DND-41 (cell line): ENCODE results near the gene ANKLE2.
"Not testable (repeated sequence)": the region's sequence is repeated elsewhere in the genome, so short reads cannot be mapped to it uniquely, and the experiment has no call there.

Experiments
- ATAC-seq: fragments of 200-7000 bp; cut with Tn5 transposase; 3 replicates; pipeline ENCODE4 v1.9.1; 2021; ENCODE audit warnings: low read depth; ENCODE audit not compliant: insufficient read depth
- DNase-seq: peaks from one replicate; pipeline ENCODE4 v3.0.0-alpha.2; 2020
- H2AFZ ChIP-seq: 2 replicates; pipeline ENCODE4 v1.6.0; 2012; ENCODE audit warnings: low read depth, low read length
- H3K27ac ChIP-seq: 2 replicates; pipeline ENCODE4 v1.5.1; 2012; ENCODE audit warnings: low read length, inconsistent platforms
- H3K27me3 ChIP-seq: fragments of 200-600 bp; sonication (generic); 2 replicates; pipeline ENCODE4 v1.6.0; 2012; ENCODE audit warnings: low read length, mild to moderate bottlenecking, inconsistent platforms; ENCODE audit not compliant: insufficient read depth, poor library complexity
- H3K36me3 ChIP-seq: 2 replicates; pipeline ENCODE4 v1.5.1; 2012; ENCODE audit warnings: low read length, inconsistent platforms; ENCODE audit not compliant: insufficient read depth
- H3K4me1 ChIP-seq: 2 replicates; pipeline ENCODE4 v1.5.1; 2012; ENCODE audit warnings: mild to moderate bottlenecking, low read length; ENCODE audit not compliant: insufficient read depth
- H3K4me2 ChIP-seq: 2 replicates; pipeline ENCODE4 v1.6.0; 2012; ENCODE audit warnings: mild to moderate bottlenecking, moderate library complexity, low read length, inconsistent platforms; ENCODE audit not compliant: insufficient read depth
- H3K4me3 ChIP-seq, 2 experiments: fragments of 200-600 bp in 1 of 2; shearing (Covaris generic) in 1 of 2; 2 replicates each; pipeline ENCODE4 v1.5.1; 2012 to 2016; ENCODE audit warnings: inconsistent platforms in 2 of 2, low read length in 2 of 2, mild to moderate bottlenecking in 2 of 2, low read depth in 1 of 2, moderate library complexity in 1 of 2
- H3K79me2 ChIP-seq: 2 replicates; pipeline ENCODE4 v1.6.0; 2012; ENCODE audit warnings: low read length, inconsistent platforms; ENCODE audit not compliant: insufficient read depth
- H3K9ac ChIP-seq: 2 replicates; pipeline ENCODE4 v1.6.0; 2012; ENCODE audit warnings: low read depth, mild to moderate bottlenecking, inconsistent platforms, low read length, moderate library complexity
- H3K9me3 ChIP-seq: 2 replicates; pipeline ENCODE4 v1.5.1; 2012; ENCODE audit warnings: low read length, moderate library complexity, mild to moderate bottlenecking, inconsistent platforms; ENCODE audit not compliant: insufficient read depth, severe bottlenecking
- H4K20me1 ChIP-seq: 2 replicates; pipeline ENCODE4 v1.6.0; 2012; ENCODE audit warnings: low read length; ENCODE audit not compliant: insufficient read depth
- EZH2 ChIP-seq: IDR thresholded peaks from 3 replicates; pipeline ENCODE4 v1.6.1; 2012; ENCODE audit warnings: borderline replicate concordance, low read depth, mild to moderate bottlenecking, moderate library complexity, low read length, inconsistent platforms; ENCODE audit not compliant: severe bottlenecking
- TF ChIP-seq, protein P1 (sequence below): IDR thresholded peaks from 2 replicates; pipeline ENCODE4 v1.5.1; 2012; ENCODE audit warnings: borderline replicate concordance, low read length, moderate library complexity, mild to moderate bottlenecking; ENCODE audit not compliant: poor library complexity, severe bottlenecking; ENCODE audit errors: extremely low read depth

ANKLE2 gene

DNA sequence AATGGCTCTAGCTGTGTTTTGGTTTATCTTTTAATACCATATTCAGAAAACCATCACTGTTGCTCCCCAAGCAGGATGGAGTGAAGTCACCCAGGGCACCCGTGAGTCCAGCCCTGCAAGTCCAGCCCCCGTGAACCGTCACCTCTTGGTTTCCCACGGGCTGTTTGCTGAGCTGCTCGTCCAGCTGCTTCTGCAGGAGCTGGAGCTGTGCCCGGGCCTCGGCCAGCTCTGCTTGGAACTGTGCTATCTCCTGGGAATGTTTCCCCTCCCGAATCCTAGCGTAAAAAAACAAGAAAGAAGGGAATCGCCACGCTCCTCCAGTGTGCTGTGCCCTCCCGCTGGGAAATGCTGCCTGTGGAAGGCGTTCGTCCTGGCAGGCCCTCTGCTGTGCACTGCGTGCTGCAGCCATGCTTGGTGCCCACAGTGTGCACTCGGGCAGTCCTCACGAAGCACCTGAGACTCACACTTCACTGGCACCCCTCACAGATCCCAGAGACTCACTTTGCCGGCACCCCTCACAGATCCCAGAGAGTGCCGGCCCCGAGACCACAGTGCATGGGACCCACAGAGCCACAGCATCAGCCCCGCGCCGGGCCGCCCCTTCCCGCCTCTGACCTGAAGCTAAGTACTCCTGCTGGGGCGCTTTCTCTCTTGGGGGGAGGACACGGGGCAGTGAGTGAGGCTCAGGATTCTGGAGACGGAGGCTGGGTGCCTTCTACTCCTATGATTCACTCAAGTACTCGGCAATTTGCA lies 15.4 kb upstream of the ANKLE2 start:
- no peak overlapping the region for H3K27ac ChIP-seq
- no peaks in the 10 kb centered on the region for H4K20me1 ChIP-seq
- no peak for TF ChIP-seq EZH2
- TF ChIP-seq, protein P1, sequence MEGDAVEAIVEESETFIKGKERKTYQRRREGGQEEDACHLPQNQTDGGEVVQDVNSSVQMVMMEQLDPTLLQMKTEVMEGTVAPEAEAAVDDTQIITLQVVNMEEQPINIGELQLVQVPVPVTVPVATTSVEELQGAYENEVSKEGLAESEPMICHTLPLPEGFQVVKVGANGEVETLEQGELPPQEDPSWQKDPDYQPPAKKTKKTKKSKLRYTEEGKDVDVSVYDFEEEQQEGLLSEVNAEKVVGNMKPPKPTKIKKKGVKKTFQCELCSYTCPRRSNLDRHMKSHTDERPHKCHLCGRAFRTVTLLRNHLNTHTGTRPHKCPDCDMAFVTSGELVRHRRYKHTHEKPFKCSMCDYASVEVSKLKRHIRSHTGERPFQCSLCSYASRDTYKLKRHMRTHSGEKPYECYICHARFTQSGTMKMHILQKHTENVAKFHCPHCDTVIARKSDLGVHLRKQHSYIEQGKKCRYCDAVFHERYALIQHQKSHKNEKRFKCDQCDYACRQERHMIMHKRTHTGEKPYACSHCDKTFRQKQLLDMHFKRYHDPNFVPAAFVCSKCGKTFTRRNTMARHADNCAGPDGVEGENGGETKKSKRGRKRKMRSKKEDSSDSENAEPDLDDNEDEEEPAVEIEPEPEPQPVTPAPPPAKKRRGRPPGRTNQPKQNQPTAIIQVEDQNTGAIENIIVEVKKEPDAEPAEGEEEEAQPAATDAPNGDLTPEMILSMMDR = no peak
- peaks cover 85% of the 10 kb centered on the region for H3K36me3 ChIP-seq
- no peaks in the 10 kb centered on the region for H3K79me2 ChIP-seq
- no peak overlapping the region for H2AFZ ChIP-seq
- no peak for DNase-seq
- no peak overlapping the region for H3K4me3 ChIP-seq
- no peak for ATAC-seq
- no peaks in the 10 kb centered on the region for H3K27me3 ChIP-seq
- no peaks in the 10 kb centered on the region for H3K9me3 ChIP-seq
- no peak overlapping the region for H3K4me2 ChIP-seq
- no peak overlapping the region for H3K9ac ChIP-seq
- H3K4me1 ChIP-seq = no peaks in the 10 kb centered on the region

DNA sequence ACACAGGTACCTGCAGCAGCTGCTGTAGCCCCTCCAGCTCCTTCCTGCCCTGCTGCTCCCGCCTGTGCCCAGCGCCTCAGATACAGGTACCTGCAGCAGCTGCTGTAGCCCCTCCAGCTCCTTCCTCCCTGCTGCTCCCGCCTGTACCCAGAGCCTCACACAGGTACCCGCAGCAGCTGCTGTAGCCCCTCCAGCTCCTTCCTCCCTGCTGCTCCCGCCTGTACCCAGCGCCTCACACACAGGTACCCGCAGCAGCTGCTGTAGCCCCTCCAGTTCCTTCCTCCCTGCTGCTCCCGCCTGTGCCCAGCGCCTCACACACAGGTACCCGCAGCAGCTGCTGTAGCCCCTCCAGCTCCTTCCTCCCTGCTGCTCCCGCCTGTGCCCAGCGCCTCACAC lies 14.6 kb upstream of the ANKLE2 start:
- not testable (repeated sequence) for H3K4me2 ChIP-seq, H3K27ac ChIP-seq, H4K20me1 ChIP-seq, H3K79me2 ChIP-seq, ATAC-seq, H2AFZ ChIP-seq, H3K4me1 ChIP-seq, H3K9ac ChIP-seq, H3K27me3 ChIP-seq, H3K4me3 ChIP-seq, DNase-seq, H3K9me3 ChIP-seq
- peaks cover 84% of the 10 kb centered on the region for H3K36me3 ChIP-seq

DNA sequence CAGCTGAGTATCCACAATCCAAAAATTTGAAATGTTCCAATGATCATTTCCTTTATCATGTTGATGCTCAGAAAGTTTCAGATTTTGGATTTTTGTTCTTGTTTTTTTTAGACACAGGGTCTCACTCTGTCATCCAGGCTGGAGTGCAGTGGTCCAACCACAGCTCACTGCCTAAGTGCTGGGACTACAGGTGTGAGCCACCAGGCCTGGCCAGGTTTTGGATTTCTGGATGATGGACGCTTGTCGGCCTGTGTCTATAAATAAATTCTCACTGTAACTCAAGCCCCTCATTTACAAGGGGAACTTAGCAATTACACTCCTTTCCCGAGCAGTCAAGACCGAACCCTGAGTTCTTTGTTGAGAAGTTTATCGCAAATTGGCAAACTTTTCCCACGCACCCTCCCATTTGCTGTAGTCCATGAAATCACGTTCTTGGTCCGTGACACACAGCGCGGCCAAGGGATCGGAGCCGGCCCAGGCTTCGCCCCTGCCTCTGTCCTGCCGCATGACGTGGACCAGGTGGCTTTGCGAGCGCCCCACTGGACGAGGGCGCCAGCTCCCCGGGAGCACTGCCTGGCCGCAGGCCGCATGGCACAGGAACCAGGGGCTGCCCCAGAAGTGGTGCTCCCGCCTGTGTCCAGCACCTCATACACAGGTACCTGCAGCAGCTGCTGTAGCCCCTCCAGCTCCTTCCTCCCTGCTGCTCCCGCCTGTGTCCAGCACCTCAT lies 14.0 kb upstream of the ANKLE2 start:
- Histone ChIP-seq H3K27ac (no peak overlapping the region), H3K27me3 (no peaks in the 10 kb centered on the region), H4K20me1 (no peaks in the 10 kb centered on the region), H3K36me3 (peaks cover 80% of the 10 kb centered on the region), H3K9me3 (no peaks in the 10 kb centered on the region), H3K9ac (no peak overlapping the region), H3K79me2 (no peaks in the 10 kb centered on the region), H2AFZ (no peak overlapping the region), H3K4me3 (no peak overlapping the region), H3K4me1 (no peaks in the 10 kb centered on the region), H3K4me2 (no peak overlapping the region)
- DNase-seq = no peak
- no peak for TF ChIP-seq EZH2
- TF ChIP-seq, protein P1 = no peak
- ATAC-seq = no peak

DNA sequence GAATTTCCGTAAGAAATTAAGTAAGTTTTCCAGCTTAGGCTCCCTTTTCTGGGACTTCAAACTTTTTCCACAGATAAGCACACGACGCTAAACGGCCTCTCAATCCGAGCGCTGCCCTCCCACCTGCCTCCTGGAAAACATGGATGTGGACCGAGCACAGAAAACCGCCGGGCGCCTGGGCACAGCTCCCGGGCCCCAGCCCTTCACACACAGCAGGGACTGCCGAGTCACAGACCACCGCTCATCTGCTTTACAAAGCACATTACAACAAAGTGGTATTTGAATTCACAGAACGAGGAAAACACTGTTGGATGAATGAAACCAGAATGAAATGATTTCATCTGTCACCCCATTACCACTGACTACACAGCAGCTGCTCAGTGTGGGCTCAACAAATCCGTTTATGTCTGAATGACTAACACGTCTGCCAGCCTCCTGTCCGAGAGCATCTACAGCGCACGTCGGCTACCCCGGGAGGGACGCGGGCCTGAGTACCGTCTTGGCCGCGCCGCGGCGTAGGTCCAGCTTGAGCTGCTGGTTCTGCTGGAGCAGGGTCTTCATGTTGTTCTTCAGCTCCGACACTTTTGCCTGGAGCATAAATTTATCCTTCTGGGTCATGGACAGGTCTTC lies 13.1 kb upstream of the ANKLE2 start:
- H3K4me2 ChIP-seq = no peak overlapping the region
- TF ChIP-seq, protein P1 = no peak
- no peak for TF ChIP-seq EZH2
- ATAC-seq (no peak), DNase-seq (no peak)
- H3K4me3 ChIP-seq = no peak overlapping the region
- H3K4me1 ChIP-seq = no peaks in the 10 kb centered on the region
- no peak overlapping the region for H3K9ac ChIP-seq
- no peaks in the 10 kb centered on the region for H4K20me1 ChIP-seq
- H3K79me2 ChIP-seq = no peaks in the 10 kb centered on the region
- H3K9me3 ChIP-seq = no peaks in the 10 kb centered on the region
- H3K36me3 ChIP-seq = peaks cover 77% of the 10 kb centered on the region
- H3K27ac ChIP-seq = no peak overlapping the region
- H2AFZ ChIP-seq = no peak overlapping the region
- H3K27me3 ChIP-seq = no peaks in the 10 kb centered on the region
